IMR-90 (cell line): ENCODE data around the gene STAT3. TPM values are rescaled to one million over a fixed set of nuclear protein-coding genes. Genes with fewer than 3 reads are reported as not detected.

Source experiments
- ATAC-seq: fragments of 200-7000 bp; cut with Tn5 transposase; 2 replicates; pipeline ENCODE4 v1.9.1; 2020; ENCODE audit warnings: low read depth, mild to moderate bottlenecking, moderate library complexity
- BruUV-seq: library from RNA; stranded (reverse); fragments of 400-500 nt; replicated peaks from 2 replicates; lab custom pipeline; 2021; lab: Mats Ljungman, UMichigan
- CTCF ChIA-PET: fragments of 300-600 bp; formaldehyde crosslinking; extraction: SDS; loops from one replicate; lab custom pipeline; 2021; ENCODE audit warnings: antibody characterized with exemption; lab: Yijun Ruan, JAX
- POLR2A ChIA-PET: fragments of 300-600 bp; sonication (Branson Sonifier 250); formaldehyde crosslinking; loops from one replicate; lab custom pipeline; 2022; ENCODE audit warnings: antibody characterized with exemption; ENCODE audit not compliant: unreplicated experiment; lab: Charles Lee
- DNase-seq: peaks from one replicate; pipeline ENCODE4 v3.0.0; 2013
- H2AFZ ChIP-seq: replicated peaks from 2 replicates; pipeline ENCODE3; 2013; ENCODE audit warnings: low read length, mild to moderate bottlenecking; ENCODE audit not compliant: poor library complexity
- H2AK5ac ChIP-seq: 2 replicates; pipeline ENCODE4 v1.6.1; 2013; ENCODE audit warnings: low read depth, low read length, inconsistent platforms
- H2AK9ac ChIP-seq: replicated peaks from 2 replicates; pipeline ENCODE3; 2013; ENCODE audit warnings: mild to moderate bottlenecking, low read depth, low read length, moderate library complexity; ENCODE audit not compliant: poor library complexity
- H2BK120ac ChIP-seq: 2 replicates; pipeline ENCODE4 v1.6.1; 2013; ENCODE audit warnings: low read depth, low read length, inconsistent platforms
- H2BK15ac ChIP-seq: 3 replicates; pipeline ENCODE4 v1.6.1; 2013; ENCODE audit warnings: low read depth, low read length, inconsistent platforms
- H2BK20ac ChIP-seq: 2 replicates; pipeline ENCODE4 v1.6.1; 2013; ENCODE audit warnings: low read depth, mild to moderate bottlenecking, inconsistent platforms, low read length, moderate library complexity
- H2BK5ac ChIP-seq: 2 replicates; pipeline ENCODE4 v1.6.1; 2013; ENCODE audit warnings: mild to moderate bottlenecking, low read depth, low read length, inconsistent platforms; ENCODE audit not compliant: poor library complexity, severe bottlenecking
- H3K14ac ChIP-seq: replicated peaks from 2 replicates; pipeline ENCODE4 v1.6.1; 2013; ENCODE audit warnings: low read depth, low read length, inconsistent platforms
- H3K18ac ChIP-seq: 2 replicates; pipeline ENCODE4 v1.6.1; 2013; ENCODE audit warnings: low read depth, low read length, control low read depth
- H3K23ac ChIP-seq: 2 replicates; pipeline ENCODE4 v1.6.1; 2013; ENCODE audit warnings: low read depth, low read length, inconsistent platforms
- H3K27ac ChIP-seq: 2 replicates; pipeline ENCODE4 v1.5.1; 2013; ENCODE audit warnings: mild to moderate bottlenecking, control low read depth, low read length; ENCODE audit not compliant: insufficient read depth
- H3K27me3 ChIP-seq: 2 replicates; pipeline ENCODE4 v1.6.1; 2013; ENCODE audit warnings: low read length; ENCODE audit not compliant: control insufficient read depth, insufficient read depth
- H3K36me3 ChIP-seq: 2 replicates; pipeline ENCODE4 v1.6.1; 2013; ENCODE audit warnings: low read length, mixed read lengths; ENCODE audit not compliant: control insufficient read depth, insufficient read depth
- H3K4ac ChIP-seq: 2 replicates; pipeline ENCODE4 v1.6.1; 2013; ENCODE audit warnings: low read depth, low read length, inconsistent platforms
- H3K4me1 ChIP-seq: 2 replicates; pipeline ENCODE4 v1.6.1; 2013; ENCODE audit warnings: low read length, mixed read lengths; ENCODE audit not compliant: control insufficient read depth, insufficient read depth
- H3K4me2 ChIP-seq: 2 replicates; pipeline ENCODE4 v1.6.1; 2013; ENCODE audit warnings: low read depth, mild to moderate bottlenecking, control low read depth, low read length, moderate library complexity
- H3K4me3 ChIP-seq: 2 replicates; pipeline ENCODE4 v1.5.1; 2013; ENCODE audit warnings: low read depth, mild to moderate bottlenecking, control low read depth, low read length, moderate library complexity; ENCODE audit not compliant: insufficient read depth
- H3K56ac ChIP-seq: 2 replicates; pipeline ENCODE4 v1.6.1; 2013; ENCODE audit warnings: low read length, inconsistent platforms; ENCODE audit not compliant: insufficient read depth; ENCODE audit errors: extremely low read depth
- H3K79me1 ChIP-seq, 2 experiments: 2 replicates each; pipeline ENCODE4 v1.6.1; 2013; ENCODE audit warnings: low read length in 2 of 2, inconsistent platforms in 1 of 2, low read depth in 1 of 2
- H3K9ac ChIP-seq: 2 replicates; pipeline ENCODE4 v1.6.1; 2013; ENCODE audit warnings: low read depth, low read length, control low read depth
- H3K9me1 ChIP-seq: 2 replicates; pipeline ENCODE4 v1.6.1; 2013; ENCODE audit warnings: low read length, inconsistent platforms; ENCODE audit not compliant: insufficient read depth
- H3K9me3 ChIP-seq: 2 replicates; pipeline ENCODE4 v1.6.1; 2013; ENCODE audit warnings: low read length; ENCODE audit not compliant: control insufficient read depth, insufficient read depth
- H4K20me1 ChIP-seq: 2 replicates; pipeline ENCODE4 v1.6.1; 2013; ENCODE audit warnings: low read length, inconsistent platforms; ENCODE audit not compliant: insufficient read depth
- H4K5ac ChIP-seq: 2 replicates; pipeline ENCODE4 v1.6.1; 2013; ENCODE audit warnings: mild to moderate bottlenecking, low read depth, low read length, control low read depth
- H4K8ac ChIP-seq, 2 experiments: 2 replicates each; pipeline ENCODE4 v1.6.1; 2013; ENCODE audit warnings: low read depth in 2 of 2, low read length in 2 of 2, control low read depth in 1 of 2, inconsistent platforms in 1 of 2
- H4K91ac ChIP-seq: 2 replicates; pipeline ENCODE4 v1.6.1; 2013; ENCODE audit warnings: low read depth, low read length, inconsistent platforms; ENCODE audit not compliant: insufficient read depth
- BHLHE40 ChIP-seq: fragments of 150-350 bp; IDR thresholded peaks from 2 replicates; pipeline ENCODE4 v1.6.1; 2016; ENCODE audit warnings: mild to moderate bottlenecking, low read depth, low read length
- CEBPB ChIP-seq: IDR thresholded peaks from 2 replicates; pipeline ENCODE4 v1.6.1; 2012; ENCODE audit warnings: low read depth, low read length, improper control_type of control experiment
- CHD1 ChIP-seq: IDR thresholded peaks from 2 replicates; pipeline ENCODE4 v1.6.1; 2012; ENCODE audit warnings: low read depth, low read length, improper control_type of control experiment
- FOS ChIP-seq: fragments of 150-350 bp; IDR thresholded peaks from 2 replicates; pipeline ENCODE4 v1.6.1; 2016; ENCODE audit warnings: low read depth, low read length
- MAFK ChIP-seq: IDR thresholded peaks from 2 replicates; pipeline ENCODE4 v1.6.1; 2012; ENCODE audit warnings: low read depth, low read length, improper control_type of control experiment
- MAZ ChIP-seq: IDR thresholded peaks from 2 replicates; pipeline ENCODE4 v1.6.1; 2012; ENCODE audit warnings: low read depth, mild to moderate bottlenecking, low read length, improper control_type of control experiment, moderate library complexity, borderline replicate concordance
- MXI1 ChIP-seq: IDR thresholded peaks from 2 replicates; pipeline ENCODE4 v1.6.1; 2012; ENCODE audit warnings: low read depth, mild to moderate bottlenecking, low read length, moderate library complexity, borderline replicate concordance
- NFE2L2 ChIP-seq: fragments of 150-350 bp; IDR thresholded peaks from 2 replicates; pipeline ENCODE4 v1.6.1; 2016; ENCODE audit warnings: low read depth, mild to moderate bottlenecking, low read length
- POLR2A ChIP-seq: IDR thresholded peaks from 2 replicates; pipeline ENCODE4 v1.6.1; 2012; ENCODE audit warnings: mild to moderate bottlenecking, low read depth, low read length
- RAD21 ChIP-seq: IDR thresholded peaks from 2 replicates; pipeline ENCODE4 v1.6.1; 2012; ENCODE audit warnings: low read length, improper control_type of control experiment
- RCOR1 ChIP-seq: IDR thresholded peaks from 2 replicates; pipeline ENCODE4 v1.6.1; 2012; ENCODE audit warnings: mild to moderate bottlenecking, low read length, improper control_type of control experiment; ENCODE audit not compliant: insufficient replicate concordance
- RFX5 ChIP-seq: IDR thresholded peaks from 2 replicates; pipeline ENCODE4 v1.8.0; 2012; ENCODE audit warnings: low read depth, mild to moderate bottlenecking, low read length, moderate library complexity
- SMC3 ChIP-seq: fragments of 150-350 bp; IDR thresholded peaks from 2 replicates; pipeline ENCODE4 v1.6.1; 2016; ENCODE audit warnings: low read depth, mild to moderate bottlenecking, antibody characterized with exemption, low read length, moderate library complexity
- WGBS, 2 experiments: methylation state at CpG; one replicate each; pipeline versions ENCODE4 v1.1.5 to v1.1.7; 2013; ENCODE audit warnings: missing lambda C conversion rate in 2 of 2; ENCODE audit not compliant: insufficient read length in 1 of 2; ENCODE audit errors: extremely low coverage in 2 of 2; 5-methylcytosine and 5-hydroxymethylcytosine counted together
- dilution Hi-C: fragments of 300-500 bp; cut with HindIII; formaldehyde crosslinking; loops from one replicate; pipeline ENCODE4 v1.14.3; 2018; ENCODE audit warnings: low sequenced_read_pairs; ENCODE audit not compliant: unreplicated experiment
- in situ Hi-C: fragments of 300-500 bp; cut with MboI; formaldehyde crosslinking; loops from 3 replicates; pipeline ENCODE4 v1.14.3; 2019; ENCODE audit warnings: low sequenced_read_pairs, inconsistent platforms, mixed read lengths
- intact Hi-C: fragments of 100-400 bp; cut with micrococcal nuclease; formaldehyde crosslinking; loops from 2 replicates; pipeline ENCODE4 v1.10.0; 2022
- polyA plus RNA-seq, 3 experiments: library from polyadenylated mRNA; depleted of rRNA; stranded (reverse); fragments of >200 nt; gene quantifications; 2 replicates each; pipeline ENCODE4 v1.2.3, GENCODE V29; 2012; ENCODE audit warnings: low replicate concordance in 1 of 3
- total RNA-seq: library from RNA; depleted of rRNA; stranded (reverse); fragments of >200 nt; gene quantifications from 2 replicates; pipeline ENCODE4 v1.2.3, GENCODE V29; 2012
- TF ChIP-seq, protein P1 (sequence below): fragments of 150-350 bp; IDR thresholded peaks from 2 replicates; pipeline ENCODE4 v1.6.1; 2016; ENCODE audit warnings: low read depth, mild to moderate bottlenecking, low read length, moderate library complexity, borderline replicate concordance
- TF ChIP-seq, protein P2 (sequence below): conservative IDR thresholded peaks from 2 replicates; pipeline ENCODE4 v1.5.1; 2012; ENCODE audit warnings: mild to moderate bottlenecking, low read depth, low read length, improper control_type of control experiment
- TF ChIP-seq, protein P3 (sequence below): fragments of 150-350 bp; IDR thresholded peaks from 2 replicates; pipeline ENCODE4 v1.6.1; 2017; ENCODE audit warnings: mild to moderate bottlenecking, antibody characterized with exemption, low read length, low read depth

The STAT3 gene
- total and polyA plus RNA-seq, 2 of the 4 experiments (the other 2 are of a cell fraction) = 47.2 to 66.3 TPM

DNA sequence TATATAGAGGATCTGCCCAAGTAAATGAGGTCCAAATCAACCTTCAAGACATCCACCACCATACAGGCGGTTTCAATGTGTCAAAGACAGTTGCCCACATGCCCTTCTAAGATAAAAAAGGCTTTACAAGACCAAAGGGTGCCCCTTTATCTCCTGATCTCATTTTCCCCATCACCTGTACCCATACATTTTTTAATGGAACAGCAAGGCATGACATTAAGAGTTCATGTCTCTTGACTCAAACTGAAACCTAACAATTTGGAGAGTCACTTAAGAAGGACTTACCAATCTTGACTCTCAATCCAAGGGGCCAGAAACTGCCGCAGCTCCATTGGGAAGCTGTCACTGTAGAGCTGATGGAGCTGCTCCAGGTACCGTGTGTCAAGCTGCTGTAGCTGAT is 40.1 kb downstream of the STAT3 start:
- Histone ChIP-seq H3K9ac (no peak overlapping the region), H3K27me3 (no peaks in the 10 kb centered on the region), H3K4me1 (peaks cover 4% of the 10 kb centered on the region), H4K5ac (no peak overlapping the region), H2AK5ac (no peak overlapping the region), H3K4me3 (no peak overlapping the region), H3K4me2 (no peak overlapping the region), H3K4ac (no peak overlapping the region), H3K79me1 (peaks cover 34 to 71% of the 10 kb centered on the region in 2 experiments), H3K9me3 (no peaks in the 10 kb centered on the region), H3K14ac (no peak overlapping the region), H2BK20ac (no peak overlapping the region), H3K23ac (no peak overlapping the region), H4K20me1 (peaks cover 62% of the 10 kb centered on the region; the same call in 1 of the 2 replicates), H2BK5ac (no peak overlapping the region), H2BK120ac (no peak overlapping the region), H2AFZ (no peak overlapping the region), H2AK9ac (no peak overlapping the region), H3K56ac (no peak overlapping the region), H4K8ac (no peak overlapping the region), H3K27ac (no peak overlapping the region), H3K18ac (no peak overlapping the region), H3K9me1 (peaks cover 10% of the 10 kb centered on the region), H2BK15ac (no peak overlapping the region), H4K91ac (no peak overlapping the region), H3K36me3 (peaks cover 17% of the 10 kb centered on the region)
- ATAC-seq = no peak
- ChIA-PET CTCF (interaction anchor here (0.7 kb wide), 1 partner anchor 61 kb away, joined by 3 read pairs; no protein-coding TSS in a partner anchor), POLR2A (no interaction called here)
- in situ Hi-C loops = no loop called here
- WGBS, 2 experiments = 80% methylated on average over 1 of the region's 3 CpGs; no CpG with 5 or more reads in 1 of the 2 experiments
- no TSS peak for BruUV-seq
- TF ChIP-seq NFE2L2 (no peak), RAD21 (no peak), MXI1 (no peak), MAZ (no peak), CHD1 (no peak), RCOR1 (no peak), RFX5 (no peak), BHLHE40 (no peak), MAFK (no peak), SMC3 (no peak), FOS (no peak), CEBPB (no peak), POLR2A (no peak)
- TF ChIP-seq, protein P1, sequence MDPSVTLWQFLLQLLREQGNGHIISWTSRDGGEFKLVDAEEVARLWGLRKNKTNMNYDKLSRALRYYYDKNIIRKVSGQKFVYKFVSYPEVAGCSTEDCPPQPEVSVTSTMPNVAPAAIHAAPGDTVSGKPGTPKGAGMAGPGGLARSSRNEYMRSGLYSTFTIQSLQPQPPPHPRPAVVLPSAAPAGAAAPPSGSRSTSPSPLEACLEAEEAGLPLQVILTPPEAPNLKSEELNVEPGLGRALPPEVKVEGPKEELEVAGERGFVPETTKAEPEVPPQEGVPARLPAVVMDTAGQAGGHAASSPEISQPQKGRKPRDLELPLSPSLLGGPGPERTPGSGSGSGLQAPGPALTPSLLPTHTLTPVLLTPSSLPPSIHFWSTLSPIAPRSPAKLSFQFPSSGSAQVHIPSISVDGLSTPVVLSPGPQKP = no peak
- TF ChIP-seq, protein P2, sequence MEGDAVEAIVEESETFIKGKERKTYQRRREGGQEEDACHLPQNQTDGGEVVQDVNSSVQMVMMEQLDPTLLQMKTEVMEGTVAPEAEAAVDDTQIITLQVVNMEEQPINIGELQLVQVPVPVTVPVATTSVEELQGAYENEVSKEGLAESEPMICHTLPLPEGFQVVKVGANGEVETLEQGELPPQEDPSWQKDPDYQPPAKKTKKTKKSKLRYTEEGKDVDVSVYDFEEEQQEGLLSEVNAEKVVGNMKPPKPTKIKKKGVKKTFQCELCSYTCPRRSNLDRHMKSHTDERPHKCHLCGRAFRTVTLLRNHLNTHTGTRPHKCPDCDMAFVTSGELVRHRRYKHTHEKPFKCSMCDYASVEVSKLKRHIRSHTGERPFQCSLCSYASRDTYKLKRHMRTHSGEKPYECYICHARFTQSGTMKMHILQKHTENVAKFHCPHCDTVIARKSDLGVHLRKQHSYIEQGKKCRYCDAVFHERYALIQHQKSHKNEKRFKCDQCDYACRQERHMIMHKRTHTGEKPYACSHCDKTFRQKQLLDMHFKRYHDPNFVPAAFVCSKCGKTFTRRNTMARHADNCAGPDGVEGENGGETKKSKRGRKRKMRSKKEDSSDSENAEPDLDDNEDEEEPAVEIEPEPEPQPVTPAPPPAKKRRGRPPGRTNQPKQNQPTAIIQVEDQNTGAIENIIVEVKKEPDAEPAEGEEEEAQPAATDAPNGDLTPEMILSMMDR = no peak
- TF ChIP-seq, protein P3, sequence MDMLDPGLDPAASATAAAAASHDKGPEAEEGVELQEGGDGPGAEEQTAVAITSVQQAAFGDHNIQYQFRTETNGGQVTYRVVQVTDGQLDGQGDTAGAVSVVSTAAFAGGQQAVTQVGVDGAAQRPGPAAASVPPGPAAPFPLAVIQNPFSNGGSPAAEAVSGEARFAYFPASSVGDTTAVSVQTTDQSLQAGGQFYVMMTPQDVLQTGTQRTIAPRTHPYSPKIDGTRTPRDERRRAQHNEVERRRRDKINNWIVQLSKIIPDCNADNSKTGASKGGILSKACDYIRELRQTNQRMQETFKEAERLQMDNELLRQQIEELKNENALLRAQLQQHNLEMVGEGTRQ = no peak
- no peak for DNase-seq
- dilution Hi-C loops = no loop called here
- intact Hi-C loops = no loop called here
